Measurements from ENCODE around the gene USP5.

DNA sequence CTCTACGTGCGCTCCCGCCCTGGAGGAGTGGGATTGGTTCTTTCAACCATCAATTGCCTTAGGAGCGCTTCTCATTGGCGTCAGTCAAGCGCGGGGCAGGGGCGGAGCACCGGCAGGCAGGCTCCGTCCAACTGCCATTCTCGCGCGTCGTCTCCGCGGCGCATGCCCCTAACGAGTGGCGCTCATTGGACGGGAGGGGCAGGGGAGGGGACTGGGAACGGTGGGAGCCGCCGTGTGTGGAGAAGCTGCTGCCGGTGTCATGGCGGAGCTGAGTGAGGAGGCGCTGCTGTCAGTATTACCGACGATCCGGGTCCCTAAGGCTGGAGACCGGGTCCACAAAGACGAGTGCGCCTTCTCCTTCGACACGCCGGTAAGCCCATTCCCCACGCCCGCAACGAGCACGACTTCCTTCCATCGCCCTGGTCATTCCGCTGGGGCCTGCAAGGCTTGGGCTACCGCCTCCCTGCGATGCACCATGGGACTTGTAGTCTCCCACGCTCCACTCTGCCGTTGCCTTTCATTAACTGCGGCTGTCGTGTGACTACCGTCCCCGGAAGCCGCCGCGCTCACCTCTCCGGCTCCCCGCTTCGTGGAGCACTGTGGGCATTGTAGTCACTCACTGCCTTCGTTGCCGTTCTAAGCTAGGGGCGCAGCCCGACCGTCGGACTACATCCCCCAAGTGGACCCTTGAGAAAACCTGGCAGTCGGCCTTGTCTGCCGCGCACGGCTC is at the start of gene USP5:
- TF ChIP-seq POLR2A (IDR thresholded peaks at IDR 0.05): peak in 1 of 2 donors; percentile 45
- TF ChIP-seq, protein P1, sequence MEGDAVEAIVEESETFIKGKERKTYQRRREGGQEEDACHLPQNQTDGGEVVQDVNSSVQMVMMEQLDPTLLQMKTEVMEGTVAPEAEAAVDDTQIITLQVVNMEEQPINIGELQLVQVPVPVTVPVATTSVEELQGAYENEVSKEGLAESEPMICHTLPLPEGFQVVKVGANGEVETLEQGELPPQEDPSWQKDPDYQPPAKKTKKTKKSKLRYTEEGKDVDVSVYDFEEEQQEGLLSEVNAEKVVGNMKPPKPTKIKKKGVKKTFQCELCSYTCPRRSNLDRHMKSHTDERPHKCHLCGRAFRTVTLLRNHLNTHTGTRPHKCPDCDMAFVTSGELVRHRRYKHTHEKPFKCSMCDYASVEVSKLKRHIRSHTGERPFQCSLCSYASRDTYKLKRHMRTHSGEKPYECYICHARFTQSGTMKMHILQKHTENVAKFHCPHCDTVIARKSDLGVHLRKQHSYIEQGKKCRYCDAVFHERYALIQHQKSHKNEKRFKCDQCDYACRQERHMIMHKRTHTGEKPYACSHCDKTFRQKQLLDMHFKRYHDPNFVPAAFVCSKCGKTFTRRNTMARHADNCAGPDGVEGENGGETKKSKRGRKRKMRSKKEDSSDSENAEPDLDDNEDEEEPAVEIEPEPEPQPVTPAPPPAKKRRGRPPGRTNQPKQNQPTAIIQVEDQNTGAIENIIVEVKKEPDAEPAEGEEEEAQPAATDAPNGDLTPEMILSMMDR (IDR thresholded peaks at IDR 0.05): peak in 3 of 12 donors; percentile 10 to 32 (median 27)

Data from heart left ventricle (tissue), 13 donors.